Measurements from ENCODE around the gene GPRC5C. TPM values are rescaled to one million over a fixed set of nuclear protein-coding genes. Genes with fewer than 3 reads are reported as not detected.

GPRC5C gene
- total RNA-seq, 1 donor from 2014 or later: 80.3 TPM

- no peak for DNase-seq (ENCODE audit: low read depth)
- H3K36me3 ChIP-seq (ENCODE audit: control insufficient read depth, insufficient read depth, low read length): peaks cover under 1% of the 10 kb centered on the region
- TF ChIP-seq CTCF (IDR thresholded peaks at IDR 0.05; ENCODE audit: insufficient read depth, low read length, poor library complexity, severe bottlenecking): no peak
- peaks cover 10% of the 10 kb centered on the region for H3K27me3 ChIP-seq (ENCODE audit: control insufficient read depth, insufficient read depth, low read length)
- H3K4me3 ChIP-seq (ENCODE audit: low read depth, low read length): no peak overlapping the region
Measured at GRCh38 chr17:74449306-74449705, 17.4 kb downstream of the GPRC5C start.

- H3K36me3 ChIP-seq (ENCODE audit: control insufficient read depth, insufficient read depth, low read length): no peaks in the 10 kb centered on the region
- H3K27me3 ChIP-seq (ENCODE audit: control insufficient read depth, insufficient read depth, low read length): peaks cover 10% of the 10 kb centered on the region
- no peak for TF ChIP-seq CTCF (IDR thresholded peaks at IDR 0.05; ENCODE audit: insufficient read depth, low read length, poor library complexity, severe bottlenecking)
- DNase-seq (ENCODE audit: low read depth): no peak
- no peak overlapping the region for H3K4me3 ChIP-seq (ENCODE audit: low read depth, low read length)
Measured at GRCh38 chr17:74449773-74450172, 17.9 kb downstream of the GPRC5C start.

- H3K4me3 ChIP-seq (ENCODE audit: low read depth, low read length): no peak overlapping the region
- H3K27me3 ChIP-seq (ENCODE audit: control insufficient read depth, insufficient read depth, low read length): peaks cover 13% of the 10 kb centered on the region
- DNase-seq (ENCODE audit: low read depth): no peak
- no peak for TF ChIP-seq CTCF (IDR thresholded peaks at IDR 0.05; ENCODE audit: insufficient read depth, low read length, poor library complexity, severe bottlenecking)
- H3K36me3 ChIP-seq (ENCODE audit: control insufficient read depth, insufficient read depth, low read length): no peaks in the 10 kb centered on the region
Measured at GRCh38 chr17:74450231-74450630, 18.3 kb downstream of the GPRC5C start.

GRCh38 chr17:74450925-74451403, 19.1 kb downstream of the GPRC5C start:
- no peaks in the 10 kb centered on the region for H3K36me3 ChIP-seq (ENCODE audit: control insufficient read depth, insufficient read depth, low read length)
- no peak for TF ChIP-seq CTCF (IDR thresholded peaks at IDR 0.05; ENCODE audit: insufficient read depth, low read length, poor library complexity, severe bottlenecking)
- H3K27me3 ChIP-seq (ENCODE audit: control insufficient read depth, insufficient read depth, low read length): peaks cover 13% of the 10 kb centered on the region
- DNase-seq (ENCODE audit: low read depth): no peak
- no peak overlapping the region for H3K4me3 ChIP-seq (ENCODE audit: low read depth, low read length)

- Histone ChIP-seq H3K36me3 (ENCODE audit: control insufficient read depth, insufficient read depth, low read length) (no peaks in the 10 kb centered on the region), H3K27me3 (ENCODE audit: control insufficient read depth, insufficient read depth, low read length) (peaks cover 13% of the 10 kb centered on the region), H3K4me3 (ENCODE audit: low read depth, low read length) (no peak overlapping the region)
- no peak for DNase-seq (ENCODE audit: low read depth)
- TF ChIP-seq CTCF (IDR thresholded peaks at IDR 0.05; ENCODE audit: insufficient read depth, low read length, poor library complexity, severe bottlenecking): no peak
Measured at GRCh38 chr17:74451557-74451956, 19.7 kb downstream of the GPRC5C start.
